ENCODE results near the gene BAZ1B.
"Not testable (repeated sequence)": the region's sequence is repeated elsewhere in the genome, so short reads cannot be mapped to it uniquely, and the experiment has no call there.

The BAZ1B gene

DNA sequence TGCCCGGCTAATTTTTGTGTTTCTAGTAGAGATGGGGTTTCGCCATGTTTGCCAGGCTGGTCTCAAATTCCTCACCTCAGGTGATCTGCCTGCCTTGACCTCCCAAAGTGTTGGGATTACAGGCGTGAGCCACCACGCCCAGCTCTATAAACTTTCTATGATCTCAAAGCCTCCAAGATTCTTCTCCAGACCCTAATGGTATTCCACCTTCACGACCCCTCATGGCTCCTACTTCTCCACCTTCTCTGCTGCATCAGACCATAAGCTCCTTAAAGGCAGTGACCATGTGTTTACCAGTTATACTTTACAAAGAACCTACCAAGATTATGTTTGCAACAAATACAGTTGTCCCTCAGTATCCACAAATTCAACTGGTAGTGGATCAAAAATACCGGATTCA, 10.1 kb upstream of the BAZ1B start:
- Histone ChIP-seq H3K9me3 (ENCODE audit: low read length) (no peaks in the 10 kb centered on the region), H3K4me3 (ENCODE audit: low read length) (no peak overlapping the region), H3K36me3 (ENCODE audit: insufficient read depth, low read length) (peaks cover 18% of the 10 kb centered on the region), H3K27me3 (ENCODE audit: insufficient read depth, low read length) (no peaks in the 10 kb centered on the region), H2AFZ (ENCODE audit: low read depth, low read length) (no peak overlapping the region), H3K4me1 (ENCODE audit: insufficient read depth, low read length) (no peaks in the 10 kb centered on the region)

- Histone ChIP-seq H3K27me3 (ENCODE audit: insufficient read depth, low read length) (no peaks in the 10 kb centered on the region), H2AFZ (ENCODE audit: low read depth, low read length) (no peak overlapping the region), H3K36me3 (ENCODE audit: insufficient read depth, low read length) (peaks cover 5% of the 10 kb centered on the region), H3K4me1 (ENCODE audit: insufficient read depth, low read length) (no peaks in the 10 kb centered on the region), H3K4me3 (ENCODE audit: low read length) (no peak overlapping the region), H3K9me3 (ENCODE audit: low read length) (no peaks in the 10 kb centered on the region)
Observed at GRCh38 chr7:73530800-73531199, 8.7 kb upstream of the BAZ1B start.

GRCh38 chr7:73526896-73527821, 5.1 kb upstream of the BAZ1B start:
- H3K9me3 ChIP-seq (ENCODE audit: low read length), result no peaks in the 10 kb centered on the region
- no peak overlapping the region for H2AFZ ChIP-seq (ENCODE audit: low read depth, low read length)
- H3K27me3 ChIP-seq (ENCODE audit: insufficient read depth, low read length), result no peaks in the 10 kb centered on the region
- no peaks in the 10 kb centered on the region for H3K4me1 ChIP-seq (ENCODE audit: insufficient read depth, low read length)
- no peaks in the 10 kb centered on the region for H3K36me3 ChIP-seq (ENCODE audit: insufficient read depth, low read length)
- H3K4me3 ChIP-seq (ENCODE audit: low read length), result no peak overlapping the region

DNA sequence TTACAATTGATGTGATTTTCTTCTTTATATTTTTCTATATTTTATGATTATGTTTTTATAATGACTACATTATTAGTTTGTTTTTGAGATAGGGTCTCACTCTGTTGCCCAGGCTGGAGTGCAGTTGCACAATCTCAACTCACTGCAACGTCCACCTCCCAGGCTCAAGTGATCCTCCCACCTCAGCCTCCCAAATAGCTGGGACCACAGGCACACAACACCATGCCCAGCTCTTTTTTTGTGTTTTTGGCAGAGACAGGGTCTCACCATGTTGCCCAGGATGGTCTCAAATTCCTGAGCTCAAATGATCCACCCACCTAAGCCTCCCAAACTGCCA, 4.0 kb upstream of the BAZ1B start:
- not testable (repeated sequence) for H2AFZ ChIP-seq (ENCODE audit: low read depth, low read length); H3K4me3 ChIP-seq (ENCODE audit: low read length); H3K9me3 ChIP-seq (ENCODE audit: low read length); H3K36me3 ChIP-seq (ENCODE audit: insufficient read depth, low read length); H3K4me1 ChIP-seq (ENCODE audit: insufficient read depth, low read length); H3K27me3 ChIP-seq (ENCODE audit: insufficient read depth, low read length)

DNA sequence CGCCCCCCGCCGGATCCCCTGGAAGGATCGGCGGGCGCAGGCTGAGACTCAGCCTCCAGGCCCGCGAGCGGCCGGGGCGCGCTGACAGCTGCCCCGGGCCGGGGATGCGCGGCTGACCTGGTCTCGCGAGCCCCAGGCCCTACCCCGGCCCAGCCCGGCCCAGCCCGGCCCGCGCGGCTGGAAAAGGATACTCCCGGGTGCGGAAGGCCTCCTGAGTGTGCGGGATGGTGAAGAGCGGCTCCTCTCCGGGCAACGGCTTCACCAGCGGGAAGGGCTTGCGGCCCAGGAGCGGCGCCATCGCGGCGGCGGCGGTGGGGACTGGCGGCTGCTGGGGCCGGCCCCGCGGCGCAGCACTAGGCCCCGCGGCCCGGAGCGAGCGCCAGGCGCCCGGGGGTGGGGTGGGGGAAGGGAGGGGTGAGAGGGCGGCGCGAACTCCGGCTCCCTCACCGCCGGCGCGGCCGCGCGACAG, 423 bp downstream of the BAZ1B start:
- peaks cover 23% of the 10 kb centered on the region for H3K36me3 ChIP-seq (ENCODE audit: insufficient read depth, low read length)
- H2AFZ ChIP-seq (ENCODE audit: low read depth, low read length), result peak overlapping the region; percentile 13
- no peaks in the 10 kb centered on the region for H3K9me3 ChIP-seq (ENCODE audit: low read length)
- peak overlapping the region; percentile 56 for H3K4me3 ChIP-seq (ENCODE audit: low read length)
- H3K27me3 ChIP-seq (ENCODE audit: insufficient read depth, low read length), result no peaks in the 10 kb centered on the region
- H3K4me1 ChIP-seq (ENCODE audit: insufficient read depth, low read length), result peaks cover 20% of the 10 kb centered on the region

GRCh38 chr7:73520673-73521635, 1.1 kb downstream of the BAZ1B start:
- Histone ChIP-seq H3K36me3 (ENCODE audit: insufficient read depth, low read length) (peaks cover 30% of the 10 kb centered on the region), H2AFZ (ENCODE audit: low read depth, low read length) (peak overlapping the region; percentile 13), H3K4me1 (ENCODE audit: insufficient read depth, low read length) (peaks cover 20% of the 10 kb centered on the region), H3K4me3 (ENCODE audit: low read length) (peak overlapping the region; percentile 56), H3K27me3 (ENCODE audit: insufficient read depth, low read length) (no peaks in the 10 kb centered on the region), H3K9me3 (ENCODE audit: low read length) (no peaks in the 10 kb centered on the region)

GRCh38 chr7:73519867-73520672, 2.0 kb downstream of the BAZ1B start:
- peaks cover 39% of the 10 kb centered on the region for H3K36me3 ChIP-seq (ENCODE audit: insufficient read depth, low read length)
- no peaks in the 10 kb centered on the region for H3K27me3 ChIP-seq (ENCODE audit: insufficient read depth, low read length)
- H2AFZ ChIP-seq (ENCODE audit: low read depth, low read length), result no peak overlapping the region
- H3K4me3 ChIP-seq (ENCODE audit: low read length), result peak overlapping the region; percentile 56
- H3K4me1 ChIP-seq (ENCODE audit: insufficient read depth, low read length), result peaks cover 20% of the 10 kb centered on the region
- peaks cover 3% of the 10 kb centered on the region for H3K9me3 ChIP-seq (ENCODE audit: low read length)

- peaks cover 54% of the 10 kb centered on the region for H3K36me3 ChIP-seq (ENCODE audit: insufficient read depth, low read length)
- H3K27me3 ChIP-seq (ENCODE audit: insufficient read depth, low read length), result no peaks in the 10 kb centered on the region
- peaks cover 3% of the 10 kb centered on the region for H3K9me3 ChIP-seq (ENCODE audit: low read length)
- H2AFZ ChIP-seq (ENCODE audit: low read depth, low read length), result no peak overlapping the region
- peak overlapping the region; percentile 56 for H3K4me3 ChIP-seq (ENCODE audit: low read length)
- H3K4me1 ChIP-seq (ENCODE audit: insufficient read depth, low read length), result peaks cover 20% of the 10 kb centered on the region
Observed at GRCh38 chr7:73518470-73518869, 3.6 kb downstream of the BAZ1B start.

DNA sequence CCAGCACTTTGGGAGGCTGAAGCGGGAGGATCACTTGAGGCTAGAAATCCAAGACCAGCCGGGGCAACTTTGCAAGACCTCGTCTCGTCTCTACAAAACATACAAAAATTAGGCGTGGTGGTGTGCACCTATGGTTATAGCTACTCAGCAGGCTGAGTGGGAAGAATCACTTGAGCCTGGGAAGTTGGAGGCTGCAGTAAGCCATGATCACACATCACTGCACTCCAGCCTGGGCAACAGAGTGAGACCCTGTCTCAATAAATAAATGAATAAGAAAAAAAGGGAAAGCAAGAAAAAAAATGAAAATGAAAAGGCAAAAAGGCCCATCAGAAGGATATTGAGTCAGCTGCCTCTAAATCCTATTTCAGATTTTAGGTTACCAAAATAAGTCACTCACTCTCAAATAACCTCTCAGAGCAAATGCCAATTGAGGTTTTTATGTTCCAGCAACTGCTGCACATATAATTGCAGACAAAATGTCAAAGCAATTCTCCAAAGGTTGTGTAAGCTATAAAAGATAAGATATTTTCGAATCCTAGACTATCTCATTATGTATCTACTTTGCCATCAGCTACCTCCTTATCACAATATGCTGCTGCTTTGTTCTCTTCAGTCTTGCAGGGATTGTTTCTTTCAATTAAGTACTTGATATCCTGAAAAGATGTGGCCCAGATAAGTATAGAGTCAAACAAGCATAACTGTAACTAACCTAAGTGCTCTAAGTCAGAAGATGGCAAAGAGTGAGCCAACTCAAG, 4.7 kb downstream of the BAZ1B start:
- peaks cover 20% of the 10 kb centered on the region for H3K4me1 ChIP-seq (ENCODE audit: insufficient read depth, low read length)
- H3K9me3 ChIP-seq (ENCODE audit: low read length), result peaks cover 3% of the 10 kb centered on the region
- H3K36me3 ChIP-seq (ENCODE audit: insufficient read depth, low read length), result peaks cover 61% of the 10 kb centered on the region
- H3K27me3 ChIP-seq (ENCODE audit: insufficient read depth, low read length), result no peaks in the 10 kb centered on the region
- H2AFZ ChIP-seq (ENCODE audit: low read depth, low read length), result no peak overlapping the region
- H3K4me3 ChIP-seq (ENCODE audit: low read length), result no peak overlapping the region

DNA sequence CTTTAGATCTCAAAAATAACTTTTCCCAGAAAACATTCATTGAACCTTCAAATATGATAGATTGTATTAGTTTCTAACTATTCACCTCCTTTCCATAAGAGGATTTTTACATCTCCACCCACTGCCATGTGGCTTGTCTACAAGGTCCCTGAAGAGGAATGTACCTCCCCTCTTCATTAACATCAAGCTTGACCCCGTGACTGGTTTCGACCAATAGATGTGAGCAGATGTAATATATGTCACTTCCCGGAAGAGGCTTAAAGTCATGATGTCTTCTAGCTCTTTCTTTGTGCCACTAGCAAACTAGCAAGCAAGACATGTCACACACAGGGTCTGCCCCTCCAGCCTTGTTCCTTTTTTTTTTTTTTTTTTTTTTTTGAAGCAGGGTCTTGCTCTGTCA, 6.9 kb downstream of the BAZ1B start:
- peaks cover 14% of the 10 kb centered on the region for H3K4me1 ChIP-seq (ENCODE audit: insufficient read depth, low read length)
- H3K36me3 ChIP-seq (ENCODE audit: insufficient read depth, low read length), result peaks cover 73% of the 10 kb centered on the region
- H3K9me3 ChIP-seq (ENCODE audit: low read length), result peaks cover 5% of the 10 kb centered on the region
- no peaks in the 10 kb centered on the region for H3K27me3 ChIP-seq (ENCODE audit: insufficient read depth, low read length)
- no peak overlapping the region for H2AFZ ChIP-seq (ENCODE audit: low read depth, low read length)
- H3K4me3 ChIP-seq (ENCODE audit: low read length), result no peak overlapping the region

GRCh38 chr7:73512018-73512780, 9.9 kb downstream of the BAZ1B start:
- no peaks in the 10 kb centered on the region for H3K4me1 ChIP-seq (ENCODE audit: insufficient read depth, low read length)

More at GRCh38 chr7:73512018-73512780, 9.9 kb downstream of the BAZ1B start:
- H3K9me3 ChIP-seq (ENCODE audit: low read length), result peaks cover 5% of the 10 kb centered on the region
- H3K27me3 ChIP-seq (ENCODE audit: insufficient read depth, low read length), result no peaks in the 10 kb centered on the region
- H3K36me3 ChIP-seq (ENCODE audit: insufficient read depth, low read length), result peaks cover 77% of the 10 kb centered on the region
- no peak overlapping the region for H2AFZ ChIP-seq (ENCODE audit: low read depth, low read length)
- H3K4me3 ChIP-seq (ENCODE audit: low read length), result no peak overlapping the region

Measured in neuron (in vitro differentiated cells).